ENCODE data around the gene KLF11.

The KLF11 gene

GRCh38 chr2:10005461-10006235, 37.7 kb upstream of the KLF11 start:
- no peak overlapping the region for H3K27ac ChIP-seq
- TF ChIP-seq CTCF (IDR thresholded peaks at IDR 0.05), result no peak
- TF ChIP-seq ZFX (IDR thresholded peaks at IDR 0.05; ENCODE audit: borderline replicate concordance), result no peak

GRCh38 chr2:10006236-10007161, 36.9 kb upstream of the KLF11 start:
- no peak for TF ChIP-seq ZFX (IDR thresholded peaks at IDR 0.05; ENCODE audit: borderline replicate concordance)
- TF ChIP-seq CTCF (IDR thresholded peaks at IDR 0.05), result no peak
- H3K27ac ChIP-seq, result no peak overlapping the region

GRCh38 chr2:10007435-10007834, 35.9 kb upstream of the KLF11 start:
- no peak overlapping the region for H3K27ac ChIP-seq
- no peak for TF ChIP-seq ZFX (IDR thresholded peaks at IDR 0.05; ENCODE audit: borderline replicate concordance)
- no peak for TF ChIP-seq CTCF (IDR thresholded peaks at IDR 0.05)

GRCh38 chr2:10007921-10008808, 35.2 kb upstream of the KLF11 start:
- H3K27ac ChIP-seq, result no peak overlapping the region
- TF ChIP-seq CTCF (IDR thresholded peaks at IDR 0.05) (no peak), ZFX (IDR thresholded peaks at IDR 0.05; ENCODE audit: borderline replicate concordance) (no peak)

- H3K27ac ChIP-seq, result no peak overlapping the region
- TF ChIP-seq CTCF (IDR thresholded peaks at IDR 0.05), result no peak
- TF ChIP-seq ZFX (IDR thresholded peaks at IDR 0.05; ENCODE audit: borderline replicate concordance), result no peak
Measured at GRCh38 chr2:10008809-10009176, 34.6 kb upstream of the KLF11 start.

GRCh38 chr2:10009271-10009810, 34.0 kb upstream of the KLF11 start:
- H3K27ac ChIP-seq, result no peak overlapping the region
- TF ChIP-seq CTCF (IDR thresholded peaks at IDR 0.05), result no peak
- TF ChIP-seq ZFX (IDR thresholded peaks at IDR 0.05; ENCODE audit: borderline replicate concordance), result no peak
